ENCODE measurements around the gene NTM.

The NTM gene

DNA sequence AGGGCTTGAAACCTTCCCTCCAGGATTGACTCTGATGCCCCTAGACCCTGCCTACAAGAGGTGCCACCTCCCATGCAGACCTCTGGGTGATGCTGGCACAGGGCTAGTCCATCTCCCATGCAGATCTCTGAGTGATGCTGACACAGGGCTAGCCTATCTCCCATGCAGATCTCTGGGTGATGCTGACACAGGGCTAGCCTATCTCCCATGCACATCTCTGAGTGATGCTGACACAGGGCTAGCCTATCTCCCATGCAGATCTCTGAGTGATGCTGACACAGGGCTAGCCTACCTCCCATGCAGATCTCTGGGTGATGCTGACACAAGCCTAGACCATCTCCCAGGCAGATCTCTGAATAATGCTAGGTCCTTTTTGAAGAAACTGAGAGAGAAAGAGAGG is 321.7 kb downstream of the NTM start:
- FAIRE-seq = no peak
- DNase-seq (ENCODE audit: extremely low spot score, insufficient read length, low read depth) = no peak

DNA sequence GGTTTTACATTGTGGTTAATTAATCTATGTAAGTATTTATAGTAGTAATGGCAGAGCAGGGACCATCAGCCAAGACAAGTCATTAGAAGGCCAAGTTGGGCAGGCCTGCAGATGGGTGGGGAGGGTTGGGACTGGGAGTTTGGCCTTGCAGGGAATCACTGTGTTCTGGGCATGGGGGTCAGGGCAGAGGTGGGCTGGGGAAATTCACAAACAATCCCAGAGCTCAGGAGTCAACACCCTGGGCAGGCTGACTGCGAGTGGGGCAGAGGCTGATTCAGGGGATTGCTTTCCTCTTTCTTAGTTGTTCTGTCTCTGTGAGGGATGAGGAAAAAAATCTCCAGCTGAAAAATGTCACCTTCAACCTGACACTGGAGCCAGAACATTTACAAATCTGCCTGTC is 322.5 kb downstream of the NTM start:
- FAIRE-seq = no peak
- no peak for DNase-seq (ENCODE audit: extremely low spot score, insufficient read length, low read depth)

DNA sequence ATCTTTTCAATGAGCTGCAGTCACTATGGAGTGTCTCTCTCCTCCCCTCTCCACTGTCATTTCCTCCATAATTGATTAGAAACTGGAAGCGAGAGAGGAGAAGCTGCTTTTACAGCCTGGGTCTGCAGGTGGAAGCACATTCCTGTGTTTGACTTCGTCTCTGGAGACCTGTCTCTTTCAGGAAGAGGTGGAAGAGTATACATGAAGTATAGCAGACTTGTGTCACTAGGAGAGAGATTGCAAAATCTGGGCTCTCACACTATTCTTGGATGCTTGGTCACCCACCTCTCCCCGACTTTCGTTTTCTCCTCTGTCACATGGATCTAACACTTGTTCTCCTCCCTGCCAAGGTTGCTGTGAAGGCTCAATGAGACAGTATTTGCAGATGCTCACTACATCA is 323.3 kb downstream of the NTM start:
- no peak for FAIRE-seq
- no peak for DNase-seq (ENCODE audit: extremely low spot score, insufficient read length, low read depth)

DNA sequence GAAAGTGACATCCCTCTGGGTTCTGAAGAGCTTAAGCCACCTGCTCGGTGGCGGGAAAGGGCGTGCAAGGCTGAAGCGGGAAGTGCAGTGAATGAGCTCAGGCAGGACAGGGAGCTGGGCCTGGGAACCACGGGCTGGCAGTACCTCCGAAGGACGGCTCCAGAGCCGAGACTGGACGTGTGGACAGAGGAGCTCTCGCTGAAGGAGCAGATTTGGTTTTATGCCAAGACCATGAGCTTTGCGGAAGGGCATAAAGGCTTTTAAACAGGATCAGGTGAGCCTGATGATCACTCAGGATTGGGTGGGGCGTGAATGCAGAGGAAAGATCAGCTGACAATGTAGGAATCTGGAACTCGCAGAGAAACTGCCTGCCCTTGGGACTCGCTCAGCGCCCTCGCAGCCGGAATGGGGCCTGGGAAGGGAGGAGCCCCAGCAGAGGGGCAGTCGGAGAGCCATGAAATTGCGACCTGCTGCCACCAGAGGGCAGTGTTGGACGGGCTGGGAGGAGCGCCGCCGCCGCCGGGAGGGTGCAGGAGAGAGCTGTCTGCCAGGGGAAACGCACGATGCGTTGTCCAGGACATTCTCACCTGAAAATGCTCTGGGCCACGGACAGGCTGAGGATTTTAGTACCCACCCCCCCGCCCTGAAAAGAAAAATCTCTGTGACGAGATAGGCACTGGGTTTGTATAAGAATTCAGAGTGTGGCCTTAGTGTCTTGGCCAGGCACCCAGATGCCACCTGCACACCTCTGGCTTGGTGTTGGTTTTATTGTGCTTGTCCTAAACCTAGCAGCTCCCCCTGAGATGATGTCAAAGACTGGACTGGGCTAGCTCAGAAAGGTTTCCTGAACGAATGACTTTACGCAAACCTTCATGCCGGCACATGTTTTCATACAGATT is 324.4 kb downstream of the NTM start:
- DNase-seq (ENCODE audit: extremely low spot score, insufficient read length, low read depth) = peak; percentile 33
- FAIRE-seq = peak; percentile 50

DNA sequence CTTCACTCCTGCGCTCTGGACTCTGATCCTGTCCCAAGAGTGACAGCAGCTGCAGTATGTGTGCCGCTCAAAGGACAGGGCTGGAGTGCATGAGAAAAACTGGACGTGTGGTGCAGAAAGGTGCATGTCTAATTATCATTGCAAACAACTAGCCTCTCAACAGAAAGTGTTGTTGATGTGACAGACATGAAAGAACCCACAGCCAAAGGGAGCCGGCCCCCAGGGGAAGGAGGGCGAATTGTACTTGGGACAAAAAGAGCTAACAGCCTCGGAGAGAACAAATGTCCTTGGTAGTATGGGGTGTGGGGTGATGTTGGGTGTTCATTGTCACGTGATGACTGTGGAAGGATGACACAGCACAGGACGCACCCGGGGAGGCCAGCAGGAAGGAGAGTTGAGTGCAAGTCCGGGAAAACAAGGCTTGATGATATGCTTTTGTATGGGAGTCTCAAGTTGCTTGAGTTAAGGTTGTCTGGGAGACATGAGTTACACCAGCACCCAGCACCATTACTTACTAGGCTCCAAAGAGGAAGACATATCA is 325.5 kb downstream of the NTM start:
- FAIRE-seq = no peak
- no peak for DNase-seq (ENCODE audit: extremely low spot score, insufficient read length, low read depth)

DNA sequence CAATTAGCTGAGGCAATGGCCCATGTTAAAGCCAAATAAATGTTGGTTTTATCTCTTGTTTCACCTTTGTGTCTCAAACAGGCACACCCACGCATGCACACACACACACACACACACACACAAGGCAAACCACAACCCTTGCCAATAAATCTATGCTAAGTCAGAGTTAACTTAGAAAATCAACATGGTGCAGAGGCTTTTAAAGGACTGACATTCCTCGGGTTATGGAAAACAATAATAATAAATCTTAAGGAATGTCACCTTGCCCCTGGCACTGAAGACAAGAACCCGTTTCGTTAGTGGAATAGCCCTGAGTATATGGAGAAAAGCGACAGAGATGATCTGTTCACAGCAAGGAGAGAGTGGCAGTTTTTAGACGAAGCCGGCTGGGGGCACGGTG is 326.3 kb downstream of the NTM start:
- DNase-seq (ENCODE audit: extremely low spot score, insufficient read length, low read depth) (no peak), FAIRE-seq (no peak)

DNA sequence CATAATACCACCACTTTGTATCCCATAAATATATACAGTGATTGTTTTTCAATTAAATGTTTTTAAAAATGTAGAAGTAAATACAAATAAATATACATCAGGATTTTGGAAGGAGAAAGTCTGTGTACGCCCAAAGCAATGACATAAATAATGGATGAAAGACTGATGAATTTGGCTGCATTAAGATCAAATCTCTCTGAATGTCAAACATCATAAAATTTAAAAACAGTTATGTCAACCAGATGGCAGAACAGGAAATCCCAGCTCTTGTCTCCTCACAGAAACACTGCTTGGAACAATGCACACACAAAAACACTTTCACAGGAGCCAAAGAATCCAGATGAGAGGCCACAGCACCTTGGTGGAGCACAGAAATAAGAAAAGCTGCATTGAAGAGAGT is 332.9 kb downstream of the NTM start:
- no peak for FAIRE-seq
- DNase-seq (ENCODE audit: extremely low spot score, insufficient read length, low read depth) = no peak

DNA sequence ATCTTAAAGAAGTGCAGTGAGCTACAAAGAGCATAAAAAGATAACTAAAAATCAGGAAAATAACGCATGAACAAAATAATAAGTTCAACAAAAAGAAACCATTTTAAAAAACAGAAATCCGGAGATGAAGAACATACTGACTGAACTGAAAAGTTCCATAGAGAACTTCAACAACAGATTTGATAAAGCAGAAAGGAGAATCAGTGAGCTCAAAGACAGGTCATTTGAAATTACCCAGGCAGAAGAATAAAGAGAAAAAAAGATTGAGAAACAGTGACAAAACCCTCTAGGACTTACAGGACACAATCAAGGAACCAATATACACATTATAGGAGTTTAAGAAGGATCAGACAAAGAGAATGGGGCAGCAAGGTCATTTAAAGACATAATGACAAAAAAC is 334.3 kb downstream of the NTM start:
- DNase-seq (ENCODE audit: extremely low spot score, insufficient read length, low read depth) = no peak

DNA sequence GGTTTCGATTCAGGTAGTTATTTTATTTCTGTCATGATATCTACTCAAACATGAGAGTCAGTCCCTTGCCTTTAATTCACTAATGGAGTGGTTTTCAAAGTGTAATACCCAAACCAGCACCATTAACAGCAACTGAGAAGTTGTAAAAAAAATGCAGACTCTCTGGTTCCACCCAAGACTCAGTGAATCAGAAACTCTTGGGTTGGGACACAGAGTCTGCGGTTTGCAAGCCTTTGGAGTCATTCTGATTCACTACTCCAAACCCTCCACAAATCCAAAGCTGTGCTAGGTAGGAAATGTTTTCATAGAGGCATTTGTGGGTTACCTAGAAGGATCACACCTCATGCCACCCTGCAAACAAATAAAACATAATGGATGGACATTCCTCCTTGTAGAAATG is 340.1 kb downstream of the NTM start:
- FAIRE-seq = no peak
- no peak for DNase-seq (ENCODE audit: extremely low spot score, insufficient read length, low read depth)

More for the DNA sequence above, 334.3 kb downstream of the NTM start:
- no peak for FAIRE-seq

DNA sequence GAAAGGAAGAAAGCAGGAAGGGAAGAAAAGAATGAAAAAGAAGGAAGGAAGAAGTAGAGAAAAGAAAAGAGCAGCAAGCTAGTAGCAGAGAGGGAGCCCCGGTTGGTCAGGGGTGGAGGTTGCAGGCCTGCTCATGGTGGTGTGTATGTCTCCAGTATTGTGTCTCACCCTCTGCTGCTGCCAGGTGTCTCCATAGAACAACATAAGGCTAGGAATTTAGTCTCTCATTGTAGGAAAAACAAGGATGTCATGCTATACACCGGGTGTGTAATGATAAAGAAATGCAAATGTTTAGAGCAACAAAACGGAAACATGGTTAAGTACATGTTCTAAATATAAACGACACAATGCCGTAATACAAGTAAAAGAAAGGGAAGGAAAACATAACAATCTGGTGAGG is 342.5 kb downstream of the NTM start:
- DNase-seq (ENCODE audit: extremely low spot score, insufficient read length, low read depth) (no peak), FAIRE-seq (no peak)

DNA sequence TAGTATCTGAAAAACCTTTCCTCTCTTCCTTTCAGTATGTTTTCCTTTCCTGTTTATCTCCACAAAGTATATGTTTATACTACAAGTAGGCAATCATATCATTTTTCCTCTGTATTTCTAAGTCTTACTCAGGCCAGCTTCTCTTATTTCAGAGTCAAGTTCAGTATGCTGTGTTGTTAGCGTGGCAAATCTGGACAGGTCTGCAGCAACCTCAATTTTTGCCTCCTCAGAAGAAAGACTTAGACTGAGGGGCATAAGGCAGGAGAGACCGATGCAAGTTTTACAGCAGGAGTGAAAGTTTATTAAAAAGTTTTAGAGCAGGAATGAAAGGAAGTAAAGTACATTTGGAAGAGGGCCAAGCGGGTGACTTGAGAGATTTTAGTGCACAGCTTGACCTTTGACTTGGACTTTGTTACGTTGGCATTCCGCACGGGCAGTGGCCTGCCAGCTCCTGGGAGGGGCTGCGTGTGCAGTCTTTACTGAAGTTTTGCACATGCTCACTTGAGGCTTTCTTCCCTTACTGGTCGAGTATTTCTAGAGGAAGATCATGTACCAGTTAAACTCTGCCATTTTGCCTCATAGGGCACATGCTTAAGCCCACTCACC is 343.2 kb downstream of the NTM start:
- no peak for FAIRE-seq
- no peak for DNase-seq (ENCODE audit: extremely low spot score, insufficient read length, low read depth)

DNA sequence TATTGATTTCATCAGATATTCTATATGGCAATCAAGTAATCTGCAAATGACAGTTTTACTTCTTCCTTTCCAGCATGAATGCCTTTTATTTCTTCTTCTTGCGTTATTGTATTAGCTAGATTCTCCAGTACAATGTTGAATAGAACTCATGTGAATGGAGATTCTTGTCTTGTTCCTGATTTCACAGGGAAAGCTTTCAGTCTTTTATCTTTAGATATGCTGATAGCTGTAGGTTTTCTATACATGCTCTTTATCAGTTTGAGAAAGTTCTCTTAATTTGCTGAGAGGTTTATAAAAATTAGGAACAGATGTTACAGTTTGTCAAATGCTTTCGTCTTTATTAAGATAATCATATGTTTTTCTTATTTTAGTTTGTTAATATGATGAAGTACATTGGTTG is 347.2 kb downstream of the NTM start:
- FAIRE-seq (no peak), DNase-seq (ENCODE audit: extremely low spot score, insufficient read length, low read depth) (no peak)

DNA sequence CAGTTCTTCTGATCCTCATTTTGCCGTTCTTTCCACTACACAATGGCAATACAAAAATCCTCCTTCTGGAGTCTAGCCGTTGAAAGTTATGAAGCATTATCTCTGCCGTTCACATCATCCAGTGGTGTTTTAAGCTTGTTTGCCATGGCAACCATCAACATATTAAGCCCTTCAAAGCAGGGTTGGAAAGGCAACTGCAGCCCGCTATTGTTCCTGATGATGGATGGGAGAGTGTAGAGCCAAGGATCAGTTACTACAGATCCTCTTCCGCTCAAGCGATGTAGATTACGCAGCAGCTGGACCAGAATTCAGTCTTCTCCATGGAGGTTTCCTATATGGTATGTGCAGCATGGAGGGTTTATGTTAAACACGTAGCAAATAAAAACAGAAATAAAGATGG is 352.7 kb downstream of the NTM start:
- FAIRE-seq = no peak
- no peak for DNase-seq (ENCODE audit: extremely low spot score, insufficient read length, low read depth)

DNA sequence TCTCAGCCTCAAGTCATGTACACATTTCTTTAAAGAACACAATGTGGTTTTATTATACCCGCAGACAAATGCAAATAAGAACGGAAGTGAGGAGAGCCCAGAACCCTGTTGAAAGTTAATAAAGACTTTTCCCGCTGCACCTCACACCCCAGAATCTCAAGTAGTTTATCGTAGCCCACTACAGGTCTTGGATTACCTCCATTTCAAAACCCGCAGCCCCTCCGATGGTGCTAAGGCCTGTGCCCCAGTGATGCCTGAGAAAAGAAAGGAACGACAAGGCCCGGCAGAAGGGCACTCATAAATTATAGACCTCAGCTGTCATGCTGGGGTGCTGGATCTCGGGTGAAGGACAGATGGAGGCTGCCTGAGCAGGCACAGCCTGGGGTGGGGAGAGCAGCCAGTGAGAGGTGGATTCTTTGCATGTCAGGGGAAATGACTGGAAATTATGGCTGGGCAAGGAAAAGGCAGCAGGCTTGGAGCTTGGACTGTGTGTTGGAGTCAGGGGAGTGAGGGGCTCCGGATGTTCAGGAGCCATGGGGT is 354.1 kb downstream of the NTM start:
- FAIRE-seq (no peak), DNase-seq (ENCODE audit: extremely low spot score, insufficient read length, low read depth) (no peak)

DNA sequence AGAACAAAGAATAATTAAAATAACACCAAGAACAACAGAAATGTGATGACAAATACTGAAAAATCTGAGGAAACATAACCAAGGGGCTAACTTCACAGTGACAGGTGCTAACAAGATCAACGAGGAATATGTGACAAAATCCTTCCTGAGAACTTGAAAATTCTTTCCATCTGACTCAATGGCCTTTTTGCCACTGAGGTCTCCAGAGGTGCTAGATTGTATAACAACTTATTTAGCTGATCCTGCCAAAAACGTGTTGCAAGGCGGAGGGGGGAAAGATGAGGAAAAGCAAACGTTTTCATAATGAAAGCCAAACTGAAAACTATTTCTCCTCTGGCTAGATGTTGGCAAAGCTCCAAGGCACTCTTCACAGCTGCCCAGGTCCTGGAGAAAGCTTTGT is 364.5 kb downstream of the NTM start:
- FAIRE-seq = no peak
- DNase-seq (ENCODE audit: extremely low spot score, insufficient read length, low read depth) = no peak

DNA sequence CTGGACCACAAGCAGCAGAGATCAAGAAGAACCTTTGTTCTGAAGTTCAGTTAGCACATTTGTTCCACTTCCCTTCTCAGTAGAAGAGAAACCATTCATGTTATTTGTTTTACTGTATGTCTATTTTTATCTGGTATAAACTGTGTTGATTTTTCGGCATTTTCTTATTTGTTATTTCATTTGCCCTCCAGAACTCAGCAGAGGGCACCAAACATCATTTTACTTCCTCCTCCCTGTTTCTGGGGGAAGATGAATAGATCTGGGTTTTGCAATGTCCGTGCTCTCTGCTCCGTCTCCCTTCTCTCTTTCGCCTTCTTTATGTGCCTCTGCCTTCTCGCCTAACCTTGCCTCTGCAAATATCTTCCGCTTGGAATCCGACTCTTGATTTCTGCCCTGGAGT is 366.9 kb downstream of the NTM start:
- no peak for FAIRE-seq
- no peak for DNase-seq (ENCODE audit: extremely low spot score, insufficient read length, low read depth)

DNA sequence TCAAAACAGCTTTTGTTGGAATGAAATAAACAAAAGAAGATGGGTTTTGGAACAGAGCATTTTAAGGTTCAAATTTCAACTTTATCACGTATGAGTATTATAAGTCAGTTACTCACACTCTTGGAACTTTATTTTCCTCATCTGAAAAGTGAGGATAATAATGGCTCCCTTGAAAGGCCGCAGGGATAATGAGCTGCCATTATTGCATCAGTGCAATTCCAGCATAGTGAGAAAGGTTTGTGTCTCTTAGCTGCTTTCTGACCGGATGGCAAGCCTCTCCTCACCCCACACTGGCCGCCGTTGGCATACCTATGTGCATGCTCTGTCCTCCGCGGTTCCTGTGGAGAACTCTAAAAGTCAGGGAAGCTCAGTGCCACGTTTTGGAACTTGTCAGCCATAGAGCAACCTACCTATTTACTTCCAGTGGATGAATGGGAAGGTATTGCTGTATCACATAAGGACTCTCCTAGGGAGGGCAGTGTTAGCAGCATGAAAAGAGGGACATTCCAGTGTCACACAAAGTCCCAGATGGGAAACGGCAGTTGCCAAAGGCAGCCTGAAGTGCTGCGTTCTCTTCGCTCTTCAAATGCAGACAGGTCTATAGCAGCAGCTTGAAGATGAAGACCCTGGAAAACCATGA is 368.9 kb downstream of the NTM start:
- DNase-seq (ENCODE audit: extremely low spot score, insufficient read length, low read depth) (no peak), FAIRE-seq (no peak)

DNA sequence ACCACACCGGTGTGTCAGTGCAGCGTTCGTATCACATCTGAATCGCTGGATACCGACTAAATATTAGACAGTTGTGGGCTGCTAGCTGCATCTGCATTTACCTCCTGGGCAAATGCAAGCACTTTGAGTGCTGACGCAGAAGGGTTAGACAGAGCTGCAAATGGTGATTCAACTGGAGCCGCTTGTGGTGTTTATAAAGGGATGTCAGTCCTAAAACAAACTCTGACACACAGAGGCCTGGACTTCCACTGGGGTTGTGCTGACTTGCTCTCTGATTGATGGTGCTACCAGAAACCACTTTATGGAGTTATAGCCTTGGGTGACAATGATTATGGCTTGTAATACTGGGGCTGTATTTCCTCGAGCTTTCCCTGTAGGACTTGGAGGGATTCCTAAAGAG is 374.4 kb downstream of the NTM start:
- FAIRE-seq (no peak), DNase-seq (ENCODE audit: extremely low spot score, insufficient read length, low read depth) (no peak)

DNA sequence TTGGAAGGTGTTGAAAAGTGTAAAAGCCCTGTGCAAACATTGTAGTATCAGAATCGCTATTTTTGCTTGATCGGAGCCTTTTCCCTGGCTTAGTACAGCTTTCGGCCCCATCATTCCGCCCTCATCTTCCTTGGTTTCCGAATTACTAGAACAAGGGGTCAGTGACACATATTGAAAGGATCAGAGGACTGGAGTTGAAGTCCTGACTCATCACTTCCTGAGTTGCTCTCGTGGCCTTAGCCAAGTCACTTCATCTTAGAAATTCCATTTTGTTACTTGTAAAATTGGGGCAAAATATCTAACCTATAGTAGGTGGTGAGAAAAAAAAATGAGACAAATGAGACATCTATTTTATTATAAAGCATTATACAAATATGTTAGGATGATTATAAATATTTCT is 375.0 kb downstream of the NTM start:
- DNase-seq (ENCODE audit: extremely low spot score, insufficient read length, low read depth) = no peak
- no peak for FAIRE-seq

DNA sequence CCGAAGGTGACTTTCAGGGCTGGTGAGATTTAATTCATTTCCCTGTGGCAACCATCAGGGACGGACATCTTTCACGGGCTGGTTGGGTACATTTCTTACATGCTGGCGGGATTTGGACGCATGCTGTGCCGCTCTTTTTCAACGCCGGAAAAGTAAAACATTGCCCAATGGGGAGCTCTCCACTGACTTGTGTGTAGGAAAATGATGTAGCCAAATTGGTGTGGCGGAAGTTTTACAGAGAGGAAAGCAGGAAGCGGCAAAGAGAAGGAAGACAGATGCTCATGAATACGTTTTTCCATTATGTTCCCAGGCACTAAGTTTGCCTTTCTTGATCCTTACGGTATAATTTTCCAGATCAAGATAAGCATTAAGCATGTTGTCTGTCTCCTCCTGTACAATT is 375.8 kb downstream of the NTM start:
- DNase-seq (ENCODE audit: extremely low spot score, insufficient read length, low read depth) (no peak), FAIRE-seq (no peak)

Data from GM18507 (cell line).